Measurements from ENCODE around the gene PTK6.

The PTK6 gene

DNA sequence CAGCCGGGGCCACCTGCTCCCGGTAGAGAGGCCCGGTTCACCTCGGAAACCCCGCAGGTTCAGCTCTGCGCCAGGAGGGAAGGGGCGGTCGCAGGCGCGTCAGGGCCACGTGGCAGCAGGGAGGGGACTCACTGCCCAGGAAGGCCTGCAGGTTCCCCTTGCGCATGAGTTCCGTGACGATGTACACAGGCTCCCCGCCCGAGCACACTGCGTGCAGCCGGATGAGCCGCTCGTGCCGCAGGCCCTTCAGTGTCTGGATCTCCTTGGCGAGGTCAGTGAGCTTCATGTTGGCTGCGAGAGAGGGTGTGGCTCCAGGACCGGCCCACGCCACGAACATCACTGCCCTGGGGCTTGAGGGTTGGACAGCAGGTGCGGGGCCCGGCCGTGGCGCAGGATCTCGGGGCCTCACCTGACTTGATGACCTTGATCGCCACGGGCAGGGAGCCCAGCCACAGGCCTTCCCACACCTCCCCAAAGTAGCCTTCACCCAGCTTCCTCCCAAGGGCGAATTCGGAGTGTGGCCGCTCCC lies 4.9 kb upstream of the PTK6 start:
- no peak for DNase-seq

DNA sequence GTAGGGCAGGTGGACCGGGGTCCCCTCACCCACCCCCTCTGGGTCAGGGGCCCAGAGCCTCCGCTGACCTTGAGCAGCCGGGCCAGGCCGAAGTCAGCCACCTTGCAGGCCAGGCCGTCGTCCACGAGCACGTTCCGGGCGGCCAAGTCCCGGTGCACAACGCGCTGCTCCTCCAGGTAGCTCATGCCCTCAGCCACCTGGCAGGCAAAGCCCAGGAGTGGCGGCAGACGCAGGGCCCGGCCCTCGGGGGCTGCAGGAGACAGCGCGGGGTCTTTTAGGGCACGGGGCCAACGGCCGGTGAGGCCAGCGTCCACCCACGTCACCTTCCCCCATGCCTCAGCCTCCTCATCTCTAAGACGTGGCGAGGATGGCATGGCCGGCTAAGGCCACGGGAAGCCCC lies 4.2 kb upstream of the PTK6 start:
- DNase-seq = no peak

DNA sequence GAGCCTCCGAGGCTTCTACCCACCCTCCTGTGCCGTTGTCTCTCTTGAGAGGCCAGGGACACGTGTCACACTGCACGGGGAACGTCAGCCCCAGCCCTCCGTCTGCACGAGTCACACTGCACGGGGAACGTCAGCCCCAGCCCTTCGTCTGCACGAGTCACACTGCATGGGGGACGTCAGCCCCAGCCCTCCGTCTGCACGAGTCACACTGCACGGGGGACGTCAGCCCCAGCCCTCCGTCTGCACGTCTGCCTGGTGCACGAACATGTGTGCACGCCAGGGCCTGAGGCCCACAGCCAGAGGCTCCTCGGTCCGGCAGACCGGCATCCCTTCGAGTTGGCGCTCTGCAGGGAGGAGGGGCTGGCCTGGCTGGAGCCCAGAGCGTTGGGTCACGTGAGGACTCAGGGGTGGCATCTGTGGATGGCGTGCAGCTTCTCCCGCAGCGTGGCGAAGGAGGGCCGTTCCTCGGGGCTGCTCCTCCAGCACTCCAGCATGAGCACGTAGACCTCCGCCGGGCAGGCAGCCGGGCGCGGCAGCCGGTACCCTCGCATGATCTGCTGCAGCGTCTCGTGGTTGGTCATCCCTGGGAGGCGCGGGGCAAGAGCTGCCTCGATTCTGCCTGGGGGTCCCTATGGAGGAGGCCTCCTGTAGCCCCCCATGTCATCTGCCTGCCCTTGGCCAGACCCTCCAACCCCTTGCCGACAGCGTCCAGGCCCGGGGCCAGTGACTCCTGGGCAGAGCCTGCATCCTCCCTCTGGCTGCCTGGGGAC lies 3.4 kb upstream of the PTK6 start:
- DNase-seq = peak; percentile 32 to 52

DNA sequence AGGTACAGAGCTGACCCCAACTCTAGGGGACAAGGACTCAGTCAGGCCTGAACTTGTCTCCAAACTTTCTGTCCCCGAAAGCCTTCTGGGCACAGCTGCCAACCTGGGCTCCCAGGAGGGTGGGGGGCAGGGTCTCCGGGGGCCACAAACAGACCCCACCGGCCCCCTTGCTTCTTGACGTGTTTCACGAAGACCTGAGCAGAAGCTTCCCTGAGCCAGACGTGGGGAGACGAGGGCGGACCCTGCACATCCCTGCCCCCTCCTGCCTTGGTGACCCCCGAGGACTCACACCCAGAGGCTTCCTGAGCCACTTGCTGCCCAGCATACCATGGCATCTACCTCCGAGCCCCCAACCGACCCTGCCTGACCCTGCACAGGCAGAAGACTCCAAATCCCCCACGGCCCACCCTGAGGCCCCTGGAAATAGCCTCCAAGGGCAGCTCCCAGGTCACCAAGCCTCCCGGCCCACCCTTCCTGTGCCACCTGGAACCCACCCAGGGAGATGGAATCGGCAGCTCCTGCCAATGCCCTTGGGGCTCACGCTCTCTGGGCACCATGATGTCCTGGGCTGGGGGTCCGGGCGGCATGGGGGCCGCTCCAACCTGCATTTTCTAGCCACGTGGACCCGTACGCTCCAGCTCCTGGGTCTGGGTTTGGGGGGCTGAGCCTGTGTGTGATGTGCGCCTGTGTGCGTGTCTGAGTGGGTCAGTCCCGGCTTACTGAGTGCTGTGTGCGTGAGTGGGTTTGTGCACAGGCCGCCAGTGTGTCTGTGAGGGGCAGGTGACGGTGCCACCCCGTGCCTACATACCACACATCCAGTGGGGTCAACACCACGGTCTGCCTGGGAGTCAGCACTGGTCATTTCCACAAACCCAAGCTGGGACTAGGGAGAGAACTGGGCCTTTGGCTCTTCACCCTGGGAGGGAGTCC lies 2.5 kb upstream of the PTK6 start:
- no peak for DNase-seq

DNA sequence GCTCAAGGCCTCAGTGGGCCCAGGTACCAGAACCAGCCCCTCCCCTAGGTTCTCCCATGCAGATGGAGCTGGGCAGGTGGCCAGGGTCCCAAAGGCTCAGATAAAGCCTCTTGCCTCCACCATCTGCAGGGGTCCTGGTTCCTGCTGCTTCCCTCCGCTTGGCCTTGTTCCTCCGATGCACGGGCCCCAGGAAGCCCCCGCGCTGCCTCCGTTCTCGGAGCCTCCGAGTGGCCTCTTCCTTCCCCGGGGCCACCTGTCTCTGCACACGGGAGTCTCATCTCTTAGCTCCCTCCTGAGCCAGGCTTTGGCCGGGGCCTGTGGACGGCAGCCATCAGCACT lies 1.9 kb upstream of the PTK6 start:
- DNase-seq = no peak

DNA sequence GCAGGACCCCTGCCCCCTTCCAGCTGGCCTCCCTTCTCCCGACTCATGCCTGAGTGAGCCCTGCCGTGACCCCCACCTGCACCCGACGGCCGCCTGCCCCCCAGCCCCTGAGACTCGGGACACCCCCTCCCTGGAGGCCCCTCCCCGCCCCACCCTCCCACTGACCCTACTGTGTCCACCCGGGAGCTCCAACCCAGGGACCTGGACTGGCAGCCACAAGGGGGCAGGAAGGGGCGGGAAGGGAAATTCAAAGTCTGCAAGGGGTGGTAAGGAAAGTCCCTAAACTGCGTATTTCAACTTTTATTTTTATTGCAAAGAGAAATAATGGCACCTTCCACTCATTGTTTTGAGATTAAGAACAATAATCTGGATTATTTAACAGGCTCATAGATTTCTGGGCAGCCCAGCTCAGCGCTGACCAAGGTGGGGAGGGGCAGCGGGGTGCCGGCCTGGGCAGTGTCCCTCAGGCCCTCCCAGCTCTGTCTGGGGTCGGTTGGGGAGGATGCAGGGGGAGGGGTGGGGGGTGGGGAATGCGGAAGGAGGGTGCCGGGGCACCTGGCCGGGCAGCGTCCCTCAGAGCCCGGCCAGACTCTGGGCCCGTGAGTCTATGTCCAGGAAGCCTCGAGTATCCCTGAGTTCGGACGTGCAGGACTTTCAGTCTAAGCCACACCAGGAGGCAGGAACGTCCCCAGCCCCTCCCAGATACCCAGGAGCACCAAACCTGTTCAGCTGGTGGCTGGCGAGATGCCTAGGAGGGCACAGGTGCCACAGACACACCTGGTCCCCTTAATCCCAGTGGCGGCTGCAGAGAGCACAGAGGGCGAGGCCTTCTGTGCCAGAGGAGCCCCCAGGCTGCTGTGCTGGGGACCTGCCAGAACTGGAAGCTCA lies 1.3 kb upstream of the PTK6 start:
- DNase-seq = no peak

DNA sequence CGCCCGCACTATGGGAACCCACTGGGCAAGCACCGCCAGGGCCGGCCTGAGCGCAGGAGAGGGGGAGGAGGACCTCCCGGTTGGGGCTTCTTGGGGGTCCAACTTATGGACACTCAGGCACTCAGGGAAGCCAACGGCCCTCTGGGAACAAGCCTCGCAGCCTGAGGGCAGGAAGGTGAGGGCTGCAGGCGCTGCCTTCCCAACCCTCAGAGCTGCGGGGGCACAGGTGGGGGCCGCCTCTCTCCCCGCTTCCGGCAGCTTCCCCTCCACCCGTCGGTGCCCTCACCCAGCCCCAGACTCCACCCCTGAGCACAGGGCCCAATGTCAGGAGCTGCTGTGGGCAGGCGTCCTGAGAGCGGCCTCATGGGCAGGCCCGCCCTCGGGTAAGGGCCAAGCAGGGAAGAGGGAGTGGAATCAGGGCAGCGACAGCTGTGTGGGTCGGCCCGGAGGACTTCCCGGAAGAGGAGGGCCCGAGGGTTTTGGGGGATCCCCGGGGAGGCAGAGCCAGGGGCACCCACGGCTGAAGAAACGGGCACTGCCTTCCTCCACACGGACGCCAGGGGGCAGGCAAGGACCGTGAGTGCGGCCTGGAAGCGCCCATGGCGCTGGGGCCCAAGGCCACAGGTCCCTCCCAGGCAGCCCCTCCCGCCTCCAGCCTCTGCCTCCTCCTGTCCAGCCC lies 488 bp upstream of the PTK6 start:
- peak; percentile 26 to 70 for DNase-seq

DNA sequence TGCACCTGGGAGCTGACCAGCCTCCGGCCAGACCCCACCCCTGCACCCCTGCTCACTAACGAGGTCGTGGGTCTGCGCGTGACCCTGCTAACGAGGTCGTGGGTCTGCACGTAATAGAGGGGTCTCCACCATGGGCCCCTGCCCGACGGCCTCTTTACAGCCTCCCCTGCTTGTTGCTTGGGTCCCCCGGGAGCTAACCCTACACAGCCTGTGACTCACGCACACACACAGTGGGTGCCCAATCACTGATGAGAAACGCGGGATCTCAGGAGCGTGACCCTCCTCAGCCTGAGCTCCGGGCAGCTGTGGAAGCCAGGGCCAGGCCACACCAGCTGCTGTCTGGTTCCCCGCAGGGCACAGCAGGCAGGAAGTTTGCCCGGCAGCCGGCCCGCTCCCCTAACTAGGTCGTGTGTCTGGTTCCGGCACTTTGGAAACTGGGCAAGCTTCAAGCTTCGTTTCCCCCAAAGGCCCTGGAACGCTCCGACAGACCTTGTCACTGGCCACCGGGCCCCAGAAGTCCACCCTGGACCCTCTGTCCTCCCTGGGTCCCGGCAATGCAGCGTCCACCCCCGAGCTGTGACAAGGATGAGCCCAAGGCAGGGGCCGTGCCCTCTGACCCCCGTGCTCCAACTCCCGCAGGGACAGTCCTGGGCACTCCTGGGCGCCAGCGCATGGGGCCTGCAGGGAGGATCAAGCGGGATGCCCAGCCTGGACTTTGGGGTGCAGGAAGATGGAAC lies 767 bp downstream of the PTK6 start:
- DNase-seq = no peak

DNA sequence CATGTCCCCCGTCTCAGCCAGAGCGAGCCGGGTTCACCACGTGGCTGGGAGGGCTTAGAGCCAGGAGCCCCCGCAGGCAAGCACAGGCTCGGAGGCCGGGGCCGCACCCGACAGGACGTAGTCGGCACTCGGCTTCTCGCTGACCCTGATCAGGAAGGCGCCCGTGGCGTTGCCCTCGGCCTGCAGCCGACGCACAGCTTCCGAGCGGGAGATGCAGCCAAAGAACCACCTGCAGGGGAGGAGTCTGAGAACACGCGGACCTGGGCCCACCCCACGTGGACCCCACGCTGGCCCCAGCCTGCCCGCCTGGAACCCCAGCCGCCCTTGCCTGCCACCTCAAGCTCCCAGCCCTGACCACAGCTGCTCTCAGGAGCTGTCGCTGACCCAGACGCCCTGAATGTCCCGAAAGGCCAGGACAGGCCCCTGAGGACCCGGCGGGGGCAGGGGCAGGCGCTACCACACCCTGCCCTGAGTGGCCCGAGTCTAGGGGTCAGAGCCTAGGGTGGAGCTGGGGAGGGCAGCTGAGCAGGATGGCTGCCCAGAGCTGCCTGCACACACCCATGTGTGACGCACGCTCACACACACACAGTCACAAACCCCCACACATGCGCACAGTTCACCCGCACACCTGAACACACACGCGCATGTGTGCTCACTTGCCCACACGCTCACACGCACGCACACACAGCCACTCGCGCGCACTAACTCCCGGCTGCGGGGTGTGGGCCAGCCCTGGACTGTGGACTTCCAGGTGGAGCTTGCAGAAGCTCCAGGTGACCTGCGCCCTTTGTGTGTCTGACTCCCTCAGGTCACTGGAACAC lies 2.1 kb downstream of the PTK6 start:
- no peak for DNase-seq

DNA sequence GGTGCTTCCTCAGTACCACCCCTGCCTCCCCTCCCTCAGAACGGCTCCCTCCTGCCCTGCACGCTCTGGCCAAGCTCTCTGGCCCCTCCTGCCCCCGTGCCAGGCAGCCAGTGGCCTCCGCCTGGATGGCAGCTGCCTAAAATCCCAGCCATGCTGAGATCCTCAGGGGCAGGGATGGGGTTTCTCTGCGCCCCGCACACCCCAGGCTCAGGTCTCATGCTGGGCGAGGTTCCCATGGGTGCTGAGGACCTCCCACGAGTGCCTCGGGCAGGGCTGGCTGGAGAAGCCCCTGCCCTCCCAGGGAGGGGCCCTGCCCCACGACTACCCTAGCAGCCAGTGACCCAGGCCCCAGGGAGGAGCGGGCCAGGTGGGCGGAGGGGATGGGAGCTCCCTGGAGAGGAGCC lies 2.7 kb downstream of the PTK6 start:
- DNase-seq = no peak

DNA sequence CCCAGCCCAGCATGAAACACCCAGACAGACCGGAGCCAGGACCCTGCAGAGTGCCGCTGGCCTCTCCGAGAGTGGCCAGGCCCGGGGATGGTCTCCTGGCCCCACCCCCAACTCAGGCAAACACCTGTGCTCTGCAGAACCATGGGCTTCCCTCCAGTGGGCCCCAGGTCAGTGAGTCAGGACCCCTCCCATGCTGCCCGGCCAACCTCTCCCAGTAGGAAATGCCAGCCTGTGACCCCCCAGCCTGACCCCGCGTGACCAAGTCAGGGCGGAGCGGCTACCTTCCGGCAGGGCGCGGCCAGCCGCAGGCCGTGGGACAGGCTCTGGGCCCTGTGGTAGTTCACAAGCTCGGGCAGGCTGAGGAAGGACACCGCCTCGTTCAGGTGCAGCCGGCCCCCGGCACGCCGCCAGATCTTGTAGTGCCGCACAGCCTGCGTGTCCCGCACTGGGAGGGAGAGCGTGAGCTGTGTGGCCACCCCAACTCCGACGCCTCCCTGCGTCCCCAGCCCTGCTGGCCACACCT lies 3.2 kb downstream of the PTK6 start:
- no peak for DNase-seq

DNA sequence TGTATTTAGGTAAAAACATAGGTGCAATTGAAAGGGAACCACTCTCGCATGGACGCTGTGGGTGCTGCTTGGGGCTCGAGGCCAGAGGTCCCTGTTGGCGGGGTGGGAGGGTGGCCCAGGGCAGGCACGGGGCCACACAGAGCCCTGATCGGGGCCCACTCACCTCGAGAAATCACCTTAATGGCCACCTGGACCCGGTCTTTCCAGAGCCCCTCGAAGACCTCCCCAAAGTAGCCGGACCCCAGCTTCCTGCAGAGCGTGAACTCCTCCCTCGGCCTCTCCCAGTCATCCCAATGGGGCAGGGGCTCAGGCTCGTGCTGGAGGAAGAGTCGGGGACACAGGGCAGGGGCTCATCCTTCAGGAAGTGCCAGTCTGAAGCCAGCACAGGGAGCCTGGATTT lies 3.8 kb downstream of the PTK6 start:
- no peak for DNase-seq

DNA sequence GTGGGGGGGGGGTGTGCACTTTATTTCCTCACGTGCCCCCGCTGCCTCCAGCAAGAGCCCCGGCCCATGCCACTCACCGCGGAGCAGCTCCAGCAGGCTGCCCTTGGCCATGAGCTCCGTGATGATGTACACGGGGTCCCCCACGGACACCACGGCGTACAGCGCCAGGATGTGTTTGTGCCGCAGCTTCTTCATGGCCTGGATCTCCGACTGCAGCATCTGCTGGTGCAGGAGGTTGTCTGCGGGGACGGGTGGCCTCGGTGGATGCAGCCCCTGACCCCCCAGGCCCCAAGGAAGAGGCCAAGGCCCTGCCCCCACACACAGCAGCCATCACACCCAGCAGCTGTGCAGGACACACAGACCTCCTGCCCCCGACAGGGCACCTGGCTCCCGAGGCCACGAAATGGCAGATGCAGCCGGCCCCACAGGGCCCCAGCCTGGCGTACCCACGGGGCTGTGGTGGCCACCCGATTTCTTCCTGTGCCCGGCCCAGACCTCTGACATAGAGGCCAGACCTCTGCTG lies 4.7 kb downstream of the PTK6 start:
- DNase-seq = no peak

DNA sequence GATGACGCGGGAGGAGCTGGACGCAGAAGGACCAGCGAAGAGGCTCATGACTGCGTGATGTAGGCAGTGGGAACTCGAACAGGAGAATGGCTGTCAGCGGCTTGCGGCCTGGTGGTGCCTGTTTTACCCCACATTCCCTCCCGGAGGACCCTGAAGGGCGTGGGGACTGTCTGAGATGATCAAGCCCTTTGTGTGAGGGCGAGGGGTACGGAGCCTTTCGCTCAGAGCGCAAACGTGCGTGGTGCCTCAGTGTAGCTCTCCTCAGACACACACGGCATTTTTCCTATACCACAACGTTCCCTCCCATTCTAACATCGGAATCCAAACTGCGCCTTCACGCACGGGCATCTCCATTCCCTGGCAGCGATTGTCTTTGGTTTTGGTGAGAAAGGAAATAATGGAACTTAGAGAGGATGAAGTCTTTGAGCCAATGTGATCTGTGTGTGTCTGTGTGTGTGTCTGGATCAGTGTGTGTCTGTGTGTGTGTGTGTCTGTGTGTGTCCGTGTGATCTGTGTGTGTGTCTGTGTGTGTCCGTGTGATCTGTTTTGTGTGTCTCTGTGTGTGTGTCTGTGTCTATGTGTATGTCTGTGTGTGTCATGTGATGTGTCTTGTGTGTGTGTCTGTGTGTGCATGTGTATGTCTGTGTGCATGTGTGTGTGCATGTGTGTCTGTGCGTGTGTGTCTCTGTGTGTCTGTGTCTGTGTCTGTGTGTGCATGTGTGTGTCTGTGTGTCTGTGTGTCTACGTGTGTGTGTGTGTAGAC lies 5.3 kb downstream of the PTK6 start:
- no peak for DNase-seq

DNA sequence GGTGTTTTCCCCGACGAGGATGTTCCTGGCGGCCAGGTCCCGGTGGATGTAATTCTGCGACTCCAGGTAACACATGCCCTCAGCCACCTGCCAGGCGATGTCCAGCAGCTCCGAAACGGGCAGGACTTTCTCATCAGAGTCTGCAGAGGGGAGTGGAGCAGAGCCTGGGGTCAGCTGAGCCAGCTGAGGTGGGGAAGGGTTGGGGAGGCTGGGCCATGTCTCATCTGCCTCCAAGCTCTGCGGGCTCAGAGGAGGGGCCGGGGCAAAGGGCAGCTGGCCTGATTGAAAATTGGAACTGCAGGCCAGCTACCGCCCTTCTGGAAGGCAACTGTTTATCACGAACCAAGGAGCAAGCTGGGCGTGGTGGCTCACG lies 6.4 kb downstream of the PTK6 start:
- DNase-seq = no peak

DNA sequence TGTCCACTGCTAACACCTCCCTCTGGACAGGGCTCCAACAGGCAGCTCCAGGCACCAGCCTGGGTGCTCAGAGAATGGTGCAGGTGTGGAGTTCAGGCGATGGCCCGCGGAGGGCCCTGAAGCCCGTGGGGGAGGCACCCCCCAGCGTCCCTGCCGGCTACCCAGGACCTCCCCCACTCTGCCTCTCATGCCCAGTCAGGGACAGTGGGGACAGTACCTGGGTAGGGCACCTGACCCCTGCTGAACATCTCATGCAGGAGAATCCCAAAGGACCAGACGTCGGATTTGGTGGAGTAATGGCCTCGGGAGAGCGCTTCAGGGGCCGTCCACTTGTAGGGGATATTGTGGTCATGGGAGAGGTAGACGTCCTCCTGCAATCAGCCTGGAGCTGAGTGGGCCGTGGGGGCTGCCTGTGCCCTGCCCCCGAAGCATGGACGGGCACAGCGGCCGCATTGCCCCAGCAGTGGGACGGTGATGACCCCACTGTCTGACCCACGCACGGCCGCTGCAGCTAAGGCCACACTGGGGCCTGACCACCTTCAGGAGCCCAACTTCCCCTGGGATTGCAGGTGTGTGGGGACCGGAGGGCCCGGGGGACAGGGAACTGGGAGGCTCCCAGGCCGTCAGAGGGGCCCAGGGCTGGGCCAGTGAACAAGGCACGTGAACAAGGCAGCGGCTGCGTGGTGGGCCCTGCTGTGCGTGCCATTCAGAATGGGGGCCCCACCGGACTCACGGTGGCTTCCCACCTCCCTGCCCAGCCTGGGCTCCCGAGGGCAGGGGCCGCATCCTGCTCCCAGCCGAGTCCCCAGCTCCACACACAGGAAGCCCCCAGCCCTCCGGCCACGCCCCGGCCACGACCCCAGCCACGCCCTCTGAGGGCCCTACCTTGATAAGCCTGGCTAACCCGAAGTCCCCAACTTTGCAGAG lies 7.1 kb downstream of the PTK6 start:
- no peak for DNase-seq

DNA sequence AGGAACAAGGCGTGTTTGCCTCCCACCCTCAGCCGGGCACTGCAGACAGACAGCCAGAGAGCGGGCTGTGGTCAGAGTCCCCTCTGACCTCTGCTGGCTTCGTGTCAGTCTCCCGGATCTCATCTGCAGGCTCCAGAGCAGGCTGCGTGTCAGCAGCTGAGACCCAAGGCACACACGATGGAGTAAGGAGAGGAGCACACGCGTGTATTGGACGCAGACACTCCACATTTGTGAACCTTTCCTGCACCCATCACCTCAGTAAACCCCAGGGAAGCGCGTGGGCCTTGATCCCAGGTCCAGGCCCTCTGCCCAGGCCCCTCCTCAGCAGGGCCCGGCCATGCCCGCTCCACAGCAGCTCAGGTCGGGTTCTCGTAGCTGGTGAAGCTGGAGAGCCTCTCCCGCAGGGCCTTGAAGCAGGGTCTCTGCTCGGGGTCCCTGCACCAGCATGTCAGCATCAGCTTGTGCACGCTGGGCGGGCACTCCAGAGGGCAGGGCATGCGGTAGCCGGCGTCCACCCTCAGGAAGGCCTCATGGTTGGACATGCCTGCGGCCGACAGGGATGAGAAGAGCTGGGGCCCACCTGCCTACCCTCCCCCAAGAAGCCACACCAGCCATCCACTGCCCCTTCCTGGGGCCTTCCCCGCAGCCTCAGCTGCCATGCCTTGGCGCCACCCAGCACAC lies 7.9 kb downstream of the PTK6 start:
- no peak for DNase-seq

DNA sequence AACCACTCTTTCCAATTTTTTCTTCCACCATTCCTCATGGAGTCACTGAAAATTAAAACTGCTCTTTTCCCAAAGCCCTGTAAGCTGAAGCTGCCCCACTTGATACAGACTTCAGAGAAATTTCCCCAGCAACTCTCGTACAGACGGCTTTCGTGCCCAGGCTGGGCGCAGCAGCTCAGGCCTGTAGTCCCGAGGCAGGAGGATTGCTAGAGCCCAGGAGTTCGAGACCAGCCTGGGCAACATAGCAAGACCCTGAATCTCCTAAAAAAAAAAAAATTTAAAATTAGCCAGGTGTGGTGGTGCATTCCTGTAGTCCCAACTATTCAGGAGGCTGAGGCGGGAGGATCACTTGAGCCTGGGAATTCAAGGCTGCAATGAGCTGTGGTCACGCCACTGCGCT lies 10.0 kb downstream of the PTK6 start:
- DNase-seq = no peak
